ENCODE data around the gene DAB2.

Gene DAB2

GRCh38 chr5:39394946-39395345 lies 29.8 kb downstream of the DAB2 start:
- no peak for DNase-seq (ENCODE audit: low read depth)
- TF ChIP-seq CTCF (IDR thresholded peaks at IDR 0.05; ENCODE audit: insufficient read depth, low read depth, low read length, missing control alignments), result no peak
- no peak overlapping the region for H3K4me3 ChIP-seq (ENCODE audit: low read depth, low read length)

- DNase-seq (ENCODE audit: low read depth), result no peak
- no peak for TF ChIP-seq CTCF (IDR thresholded peaks at IDR 0.05; ENCODE audit: insufficient read depth, low read depth, low read length, missing control alignments)
- no peak overlapping the region for H3K4me3 ChIP-seq (ENCODE audit: low read depth, low read length)
These were observed 33.8 kb downstream of the DAB2 start for GRCh38 chr5:39390945-39391344.

GRCh38 chr5:39387293-39387692 lies 37.5 kb downstream of the DAB2 start:
- DNase-seq (ENCODE audit: low read depth), result no peak
- TF ChIP-seq CTCF (IDR thresholded peaks at IDR 0.05; ENCODE audit: insufficient read depth, low read depth, low read length, missing control alignments), result no peak

GRCh38 chr5:39384271-39384670 lies 40.5 kb downstream of the DAB2 start:
- TF ChIP-seq CTCF (IDR thresholded peaks at IDR 0.05; ENCODE audit: insufficient read depth, low read depth, low read length, missing control alignments), result no peak
- DNase-seq (ENCODE audit: low read depth), result no peak
- H3K4me3 ChIP-seq (ENCODE audit: low read depth, low read length), result no peak overlapping the region

More at GRCh38 chr5:39387293-39387692, 37.5 kb downstream of the DAB2 start:
- H3K4me3 ChIP-seq (ENCODE audit: low read depth, low read length), result no peak overlapping the region

- no peak for DNase-seq (ENCODE audit: low read depth)
- no peak for TF ChIP-seq CTCF (IDR thresholded peaks at IDR 0.05; ENCODE audit: insufficient read depth, low read depth, low read length, missing control alignments)
- H3K4me3 ChIP-seq (ENCODE audit: low read depth, low read length), result no peak overlapping the region
These were observed 43.4 kb downstream of the DAB2 start for GRCh38 chr5:39381376-39381775.

GRCh38 chr5:39379693-39380092 lies 45.1 kb downstream of the DAB2 start:
- no peak for DNase-seq (ENCODE audit: low read depth)
- TF ChIP-seq CTCF (IDR thresholded peaks at IDR 0.05; ENCODE audit: insufficient read depth, low read depth, low read length, missing control alignments), result no peak
- H3K4me3 ChIP-seq (ENCODE audit: low read depth, low read length), result no peak overlapping the region

- H3K4me3 ChIP-seq (ENCODE audit: low read depth, low read length), result no peak overlapping the region
- TF ChIP-seq CTCF (IDR thresholded peaks at IDR 0.05; ENCODE audit: insufficient read depth, low read depth, low read length, missing control alignments), result no peak
- DNase-seq (ENCODE audit: low read depth), result no peak
These were observed 47.2 kb downstream of the DAB2 start for GRCh38 chr5:39377613-39378012.
